PC-9 (cell line): ENCODE results near the gene UBE2M.

Source experiments
- CTCF ChIP-seq: fragments of 200-600 bp; sonication (generic); conservative IDR thresholded peaks from 2 replicates; pipeline ENCODE4 v1.6.1; 2017; ENCODE audit warnings: mixed run types, antibody characterized with exemption, mild to moderate bottlenecking, moderate library complexity
- EZH2 ChIP-seq: fragments of 200-600 bp; sonication (generic); IDR thresholded peaks from 2 replicates; pipeline ENCODE4 v1.8.0; 2017; ENCODE audit warnings: antibody characterized with exemption, low read depth

DNA sequence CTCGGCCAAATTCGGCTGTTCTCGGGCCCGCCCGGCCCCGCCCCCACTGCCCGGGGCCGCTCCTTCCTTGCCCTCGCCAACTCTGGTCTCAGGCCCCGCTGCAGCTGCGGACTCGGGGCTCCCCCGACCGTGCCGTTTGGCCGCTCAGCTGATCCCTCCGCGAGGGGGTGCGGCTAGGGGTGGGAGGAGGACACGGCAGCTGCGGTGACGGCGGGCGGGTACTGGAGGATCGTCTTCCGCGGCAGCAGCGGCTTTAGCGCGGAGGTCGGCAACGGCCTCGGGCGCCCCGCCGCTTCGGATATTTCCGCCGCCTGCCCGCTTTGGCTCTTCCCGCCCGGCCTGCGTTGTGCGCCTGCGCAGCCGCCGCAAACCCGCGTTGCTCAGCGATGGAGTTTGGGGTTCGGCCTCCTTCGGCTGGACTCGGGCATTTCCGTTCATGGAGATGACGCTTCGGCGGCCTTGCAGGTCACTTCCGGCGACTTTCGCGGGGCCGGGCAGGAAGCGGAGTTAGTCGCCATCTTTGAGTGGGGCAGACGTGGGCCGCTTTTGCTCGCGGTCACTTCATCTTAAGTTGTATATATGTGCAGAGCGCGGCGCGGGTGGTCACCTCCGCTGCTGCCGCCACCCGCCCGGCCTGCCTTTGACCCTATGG lies 338 bp upstream of the UBE2M start:
- TF ChIP-seq CTCF (no peak), EZH2 (no peak)
